ENCODE results near the gene AP2B1. TPM values are rescaled to one million over a fixed set of nuclear protein-coding genes. Genes with fewer than 3 reads are reported as not detected.

The AP2B1 gene
- total RNA-seq, 6 experiments from 2014 or later: 33.8 to 62.7 (median 40.8) TPM

DNA sequence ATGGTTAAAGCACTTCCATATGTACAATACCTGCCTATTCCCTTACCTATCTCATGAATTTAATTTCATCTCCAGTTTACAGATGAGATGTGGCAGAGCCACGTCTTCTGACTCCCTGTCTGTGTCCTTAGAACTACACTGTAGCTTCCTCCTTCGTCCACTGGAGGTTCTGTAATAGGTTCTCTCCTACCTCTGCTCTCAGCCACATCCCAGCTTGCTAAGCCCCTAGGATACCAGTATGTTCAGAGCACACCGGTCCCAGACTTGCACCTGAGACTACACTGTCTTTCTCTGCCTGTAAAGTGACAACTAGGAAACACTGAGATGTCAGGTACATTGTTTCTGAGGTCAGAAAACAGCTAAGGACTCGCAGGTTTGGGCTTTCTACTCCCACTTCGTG, 140.5 kb downstream of the AP2B1 start:
- TF ChIP-seq, protein P1, sequence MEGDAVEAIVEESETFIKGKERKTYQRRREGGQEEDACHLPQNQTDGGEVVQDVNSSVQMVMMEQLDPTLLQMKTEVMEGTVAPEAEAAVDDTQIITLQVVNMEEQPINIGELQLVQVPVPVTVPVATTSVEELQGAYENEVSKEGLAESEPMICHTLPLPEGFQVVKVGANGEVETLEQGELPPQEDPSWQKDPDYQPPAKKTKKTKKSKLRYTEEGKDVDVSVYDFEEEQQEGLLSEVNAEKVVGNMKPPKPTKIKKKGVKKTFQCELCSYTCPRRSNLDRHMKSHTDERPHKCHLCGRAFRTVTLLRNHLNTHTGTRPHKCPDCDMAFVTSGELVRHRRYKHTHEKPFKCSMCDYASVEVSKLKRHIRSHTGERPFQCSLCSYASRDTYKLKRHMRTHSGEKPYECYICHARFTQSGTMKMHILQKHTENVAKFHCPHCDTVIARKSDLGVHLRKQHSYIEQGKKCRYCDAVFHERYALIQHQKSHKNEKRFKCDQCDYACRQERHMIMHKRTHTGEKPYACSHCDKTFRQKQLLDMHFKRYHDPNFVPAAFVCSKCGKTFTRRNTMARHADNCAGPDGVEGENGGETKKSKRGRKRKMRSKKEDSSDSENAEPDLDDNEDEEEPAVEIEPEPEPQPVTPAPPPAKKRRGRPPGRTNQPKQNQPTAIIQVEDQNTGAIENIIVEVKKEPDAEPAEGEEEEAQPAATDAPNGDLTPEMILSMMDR (IDR thresholded peaks at IDR 0.05): no peak
- TF ChIP-seq POLR2A (IDR thresholded peaks at IDR 0.05): no peak
- intact Hi-C loops (cut with DNase I): no loop called here
- Histone ChIP-seq H3K27me3 (no peaks in the 10 kb centered on the region), H3K4me3 (no peak overlapping the region), H3K36me3 (peaks cover 0 to 20% (median 7%) of the 10 kb centered on the region in 4 donors), H3K9me3 (no peaks in the 10 kb centered on the region), H3K27ac (no peak overlapping the region), H3K4me1 (peaks cover 0 to 4% (median 0%) of the 10 kb centered on the region in 4 donors)
- ATAC-seq (no peak), DNase-seq (no peak)
- WGBS (ENCODE audit: insufficient coverage, low coverage, low lambda C conversion rate, missing lambda C conversion rate): 93% methylated on average over 5 of the region's 5 CpGs

DNA sequence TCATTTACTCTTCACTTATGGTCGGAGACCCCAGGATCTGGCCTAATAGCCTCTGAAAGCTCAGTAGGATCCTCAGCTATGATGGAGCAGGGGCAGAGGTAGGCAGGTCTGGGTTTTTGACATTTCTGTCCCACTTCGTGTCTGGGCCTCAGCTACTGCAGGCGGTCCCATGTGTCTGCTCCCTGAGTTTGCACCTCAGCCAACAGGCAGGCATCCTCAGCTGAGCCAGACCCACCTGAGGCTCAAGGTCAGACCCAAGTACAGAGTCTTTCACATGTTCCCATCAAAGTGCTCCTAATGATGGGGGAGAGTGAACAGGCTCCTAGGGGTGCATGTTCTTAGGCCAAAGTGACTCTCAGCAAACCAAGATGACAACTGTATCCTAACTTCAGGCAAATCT, 141.4 kb downstream of the AP2B1 start:
- Histone ChIP-seq H3K4me3 (no peak overlapping the region), H3K9me3 (no peaks in the 10 kb centered on the region), H3K36me3 (peaks cover 0 to 16% (median 6%) of the 10 kb centered on the region in 4 donors), H3K4me1 (peaks cover 0 to 4% (median 0%) of the 10 kb centered on the region in 4 donors), H3K27me3 (no peaks in the 10 kb centered on the region), H3K27ac (no peak overlapping the region)
- ATAC-seq (no peak), DNase-seq (no peak)
- 71% methylated on average over 1 of the region's 3 CpGs for WGBS (ENCODE audit: insufficient coverage, low coverage, low lambda C conversion rate, missing lambda C conversion rate)
- TF ChIP-seq, protein P1 (IDR thresholded peaks at IDR 0.05): no peak
- no peak for TF ChIP-seq POLR2A (IDR thresholded peaks at IDR 0.05)
- intact Hi-C loops (cut with DNase I): no loop called here

DNA sequence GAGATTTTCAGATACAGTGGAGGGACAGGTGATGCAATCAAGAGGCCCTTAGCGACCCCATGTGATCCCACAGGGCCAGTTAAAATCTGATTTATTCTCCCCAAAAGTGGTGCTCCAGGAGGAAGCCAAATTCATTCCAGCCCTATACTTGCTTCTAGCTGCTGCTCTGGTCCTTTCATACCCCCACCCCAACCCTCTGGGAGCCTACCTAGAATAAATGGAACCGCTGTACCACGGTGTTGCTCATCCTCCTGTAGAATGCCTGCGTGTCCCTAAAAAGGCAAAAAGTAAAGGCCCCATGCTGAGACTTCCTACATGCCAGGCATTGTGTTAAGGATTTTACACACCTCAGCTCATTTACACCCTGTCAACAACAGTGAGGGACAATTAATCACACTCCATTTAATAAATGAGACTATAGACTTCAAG, 142.3 kb downstream of the AP2B1 start:
- 72% methylated on average over 3 of the region's 4 CpGs for WGBS (ENCODE audit: insufficient coverage, low coverage, low lambda C conversion rate, missing lambda C conversion rate)
- peaks cover 0 to 7% (median 2%) of the 10 kb centered on the region in 4 donors for H3K36me3 ChIP-seq
- no peaks in the 10 kb centered on the region for H3K27me3 ChIP-seq
- intact Hi-C loops (cut with DNase I): no loop called here
- TF ChIP-seq POLR2A (IDR thresholded peaks at IDR 0.05): no peak
- TF ChIP-seq, protein P1 (IDR thresholded peaks at IDR 0.05): no peak
- no peak overlapping the region for H3K27ac ChIP-seq
- H3K4me1 ChIP-seq: peaks cover 0 to 4% (median 0%) of the 10 kb centered on the region in 4 donors
- DNase-seq: no peak
- no peaks in the 10 kb centered on the region for H3K9me3 ChIP-seq
- H3K4me3 ChIP-seq: no peak overlapping the region
- no peak for ATAC-seq

DNA sequence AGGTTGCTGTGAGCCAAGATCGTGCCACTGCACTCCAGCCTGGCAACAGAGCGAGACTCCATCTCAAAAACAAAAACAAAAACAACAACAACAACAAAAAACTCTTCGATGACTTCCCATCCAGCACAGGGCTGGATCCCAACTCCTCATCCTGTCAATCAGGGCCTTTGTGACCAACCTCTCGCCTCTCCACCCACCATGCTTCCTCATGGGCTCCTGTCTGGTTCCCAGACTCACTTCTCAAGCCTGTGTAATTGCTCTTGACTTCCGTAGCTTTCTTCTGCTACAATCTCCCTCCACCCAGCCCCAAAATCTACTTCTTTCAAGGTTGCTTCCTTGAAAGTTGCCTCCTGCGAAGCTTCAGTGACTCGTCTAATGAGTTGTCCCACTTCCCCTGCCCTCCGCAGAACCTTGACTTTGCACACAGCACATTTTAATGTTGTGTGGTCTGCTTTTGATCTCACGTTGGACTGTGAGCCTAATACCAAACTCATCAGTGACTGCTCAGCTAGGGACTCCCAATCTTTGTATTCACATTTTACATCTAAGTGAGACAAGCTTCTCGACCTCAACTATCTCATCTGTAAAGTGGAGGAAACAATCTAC, 143.4 kb downstream of the AP2B1 start:
- Histone ChIP-seq H3K4me3 (no peak overlapping the region), H3K36me3 (no peaks in the 10 kb centered on the region), H3K9me3 (no peaks in the 10 kb centered on the region), H3K27me3 (no peaks in the 10 kb centered on the region), H3K4me1 (peaks cover 0 to 4% (median 0%) of the 10 kb centered on the region in 4 donors), H3K27ac (no peak overlapping the region)
- intact Hi-C loops (cut with DNase I): no loop called here
- DNase-seq (no peak), ATAC-seq (no peak)
- TF ChIP-seq, protein P1 (IDR thresholded peaks at IDR 0.05): no peak
- TF ChIP-seq POLR2A (IDR thresholded peaks at IDR 0.05): no peak
- WGBS (ENCODE audit: insufficient coverage, low coverage, low lambda C conversion rate, missing lambda C conversion rate): 80% methylated on average over 10 of the region's 10 CpGs

All from right lobe of liver (tissue), 6 donors.